COLO829 (cell line): ENCODE results near the gene GGA1.

Experiments
- DNase-seq: peaks from one replicate; pipeline ENCODE4 v3.0.0; 2012; ENCODE audit warnings: low spot score

The GGA1 gene

GRCh38 chr22:37608477-37609239, at the start of gene GGA1:
Gene GGA1, plus strand, starts transcription at chr22:37608834. Its CDS starts 27 bp downstream, at chr22:37608861.
- DNase-seq: peak; percentile 99

GRCh38 chr22:37559521-37559900, 49.1 kb upstream of the GGA1 start:
- no peak for DNase-seq

- DNase-seq: no peak
These were observed 48.6 kb upstream of the GGA1 start, which contains the start of gene CDC42EP1 for GRCh38 chr22:37559901-37560607. Gene CDC42EP1, plus strand, starts transcription at chr22:37560480. Its CDS starts 5,870 bp downstream, at chr22:37566350.

- no peak for DNase-seq
These were observed 47.9 kb upstream of the GGA1 start for GRCh38 chr22:37560608-37561211.

- DNase-seq: peak; percentile 81
These were observed 47.2 kb upstream of the GGA1 start for GRCh38 chr22:37561212-37562048.

- no peak for DNase-seq
These were observed 46.4 kb upstream of the GGA1 start for GRCh38 chr22:37562049-37562875.

GRCh38 chr22:37563153-37564081, 45.2 kb upstream of the GGA1 start:
- DNase-seq: peak; percentile 89

GRCh38 chr22:37564111-37564711, 44.4 kb upstream of the GGA1 start:
- DNase-seq: no peak

GRCh38 chr22:37565830-37566229, 42.8 kb upstream of the GGA1 start:
- no peak for DNase-seq

- DNase-seq: no peak
These were observed 42.3 kb upstream of the GGA1 start for GRCh38 chr22:37566329-37566837.

- DNase-seq: peak; percentile 74
These were observed 41.5 kb upstream of the GGA1 start for GRCh38 chr22:37566903-37567798.

- no peak for DNase-seq
These were observed 40.6 kb upstream of the GGA1 start for GRCh38 chr22:37568012-37568411.

- DNase-seq: no peak
These were observed 40.1 kb upstream of the GGA1 start for GRCh38 chr22:37568448-37569008.

GRCh38 chr22:37569009-37569920, 39.4 kb upstream of the GGA1 start:
- DNase-seq: no peak

GRCh38 chr22:37569921-37570660, 38.5 kb upstream of the GGA1 start:
- no peak for DNase-seq

- no peak for DNase-seq
These were observed 38.0 kb upstream of the GGA1 start for GRCh38 chr22:37570661-37570976.
